Adrenal gland (tissue), 12 donors: ENCODE results near the gene MARK2. TPM values are rescaled to one million over a fixed set of nuclear protein-coding genes. Genes with fewer than 3 reads are reported as not detected.

Source experiments
- DNase-seq, 7 donors: peaks; one replicate each; pipeline ENCODE4 v3.0.0-alpha.2; 2019 to 2020
- H3K27ac ChIP-seq, 5 donors: fragments of 200-600 bp; sonication (generic) in 4 of 5; 1 replicate in 3 of 5; 2 replicates in 2 of 5; pipeline versions ENCODE4 v1.5.1 to v1.8.0; 2016 to 2020; ENCODE audit warnings: mild to moderate bottlenecking in 1 of 5
- H3K27me3 ChIP-seq: fragments of 200-600 bp; 2 replicates; pipeline ENCODE4 v1.8.0; 2021
- H3K36me3 ChIP-seq, 2 donors: fragments of 200-600 bp; replicated peaks in 1 of 2; 1 replicate in 1 of 2; 2 replicates in 1 of 2; pipeline versions ENCODE4 v1.5.1 to v1.8.0; 2018 to 2022
- H3K4me1 ChIP-seq, 2 donors: fragments of 200-600 bp; replicated peaks in 1 of 2; 1 replicate in 1 of 2; 2 replicates in 1 of 2; pipeline versions ENCODE4 v1.5.1 to v1.8.0; 2018 to 2021
- H3K4me3 ChIP-seq, 4 donors: fragments of 200-600 bp; sonication (generic) in 3 of 4; one replicate each; pipeline ENCODE4 v1.5.1; 2016 to 2018
- H3K9me3 ChIP-seq, 3 donors: fragments of 200-600 bp; sonication (generic) in 1 of 3; replicated peaks in 1 of 3; 1 replicate in 2 of 3; 2 replicates in 1 of 3; pipeline versions ENCODE4 v1.5.1 to v1.8.0; 2016 to 2021
- CTCF ChIP-seq, 6 experiments: fragments of 450-650 bp in 4 of 6; fragments of 200-600 bp in 2 of 6; sonication (generic) in 1 of 6; IDR thresholded peaks; 1 replicate in 5 of 6; 2 replicates in 1 of 6; pipeline versions ENCODE4 v1.5.1 to v1.8.0; 2016 to 2021; ENCODE audit warnings: antibody characterized with exemption in 6 of 6, mild to moderate bottlenecking in 2 of 6, moderate library complexity in 1 of 6
- POLR2A ChIP-seq, 2 donors: fragments of 450-650 bp; IDR thresholded peaks; one replicate each; pipeline ENCODE4 v1.6.1; 2017; ENCODE audit warnings: antibody characterized with exemption in 2 of 2, mild to moderate bottlenecking in 2 of 2, moderate library complexity in 1 of 2
- WGBS, 4 donors: extraction: QIAGEN DNeasy Blood & Tissue Kit in 2 of 4; methylation state at CpG; one replicate each; pipeline versions ENCODE4 v1.1.5 to v1.1.7; 2013 to 2017; 5-methylcytosine and 5-hydroxymethylcytosine counted together
- intact Hi-C, 2 donors: fragments of 100-400 bp; cut with DNase I; formaldehyde crosslinking; loops; one replicate each; pipeline versions ENCODE4 v1.14.1 to v1.15.0; 2022 to 2023
- polyA plus RNA-seq, 3 donors: library from polyadenylated mRNA; stranded (reverse); fragments of 200-250 nt in 2 of 3; fragments of 350-450 nt in 1 of 3; fragmentation: Illumina TruSeq in 1 of 3; extraction: RNeasy Lipid Tissue Mini Kit (QIAGEN cat#74804) in 1 of 3; gene quantifications; one replicate each; pipeline ENCODE4 v1.2.3, GENCODE V29; 2013 to 2014
- total RNA-seq, 9 donors: library from RNA; depleted of rRNA in 4 of 9; stranded (reverse); fragments of >200 nt in 4 of 9; fragments of 120-200 nt in 1 of 9; fragmentation: NEBNext Ultra II Directional in 1 of 9; extraction: Animal tissue kit (Norgen Biotek cat#: 25700) in 1 of 9; gene quantifications; one replicate each; pipeline versions ENCODE4 v1.1.0 to v1.2.4, GENCODE V29; 2013 to 2023
- donor health status: healthy with polysubstance abuse.
- donor health status: Bipolar disorder and iron deficiency.
- donor health status: DM: yes; HTN: yes; CAD: no.
- donor health status: DM: no; HTN: no; CAD: no.
- donor health status: DM: no; HTN: no; CAD: no.
- donor health status: DM: yes; HTN: yes; CAD: no.

The MARK2 gene
- total and polyA plus RNA-seq, 12 donors = 7.3 to 39.7 (median 31.6) TPM

DNA sequence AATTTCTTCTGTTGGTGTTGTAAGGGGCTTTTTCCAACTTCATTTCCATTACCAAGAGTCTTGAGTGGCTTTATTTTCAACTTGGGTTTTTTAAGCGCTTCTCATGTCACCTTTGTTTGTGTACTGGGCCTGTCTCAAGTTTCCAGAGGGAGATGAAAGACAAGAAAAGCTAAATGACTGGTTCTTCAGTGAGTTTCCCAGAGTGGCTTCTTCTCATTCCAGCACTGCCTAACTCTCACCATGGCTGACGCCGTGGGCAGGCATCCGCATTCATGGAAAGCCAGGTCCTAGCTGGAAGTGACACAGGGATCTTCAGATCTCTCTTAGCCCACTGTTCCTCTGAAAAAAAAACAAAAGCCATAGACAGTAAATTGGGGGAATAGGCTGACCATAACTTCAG lies 28.6 kb downstream of the MARK2 start:
- DNase-seq = no peak
- Histone ChIP-seq H3K4me1 (peaks cover 33 to 64% of the 10 kb centered on the region in 2 donors), H3K27ac (no peak overlapping the region), H3K36me3 (no peaks in the 10 kb centered on the region), H3K9me3 (no peaks in the 10 kb centered on the region), H3K27me3 (no peaks in the 10 kb centered on the region), H3K4me3 (no peak overlapping the region)
- intact Hi-C loops = no loop called here
- TF ChIP-seq POLR2A (IDR thresholded peaks at IDR 0.05) (no peak), CTCF (IDR thresholded peaks at IDR 0.05) (no peak)
- WGBS, 4 donors = 95 to 100% (median 96%) methylated on average over 4 of the region's 4 CpGs

DNA sequence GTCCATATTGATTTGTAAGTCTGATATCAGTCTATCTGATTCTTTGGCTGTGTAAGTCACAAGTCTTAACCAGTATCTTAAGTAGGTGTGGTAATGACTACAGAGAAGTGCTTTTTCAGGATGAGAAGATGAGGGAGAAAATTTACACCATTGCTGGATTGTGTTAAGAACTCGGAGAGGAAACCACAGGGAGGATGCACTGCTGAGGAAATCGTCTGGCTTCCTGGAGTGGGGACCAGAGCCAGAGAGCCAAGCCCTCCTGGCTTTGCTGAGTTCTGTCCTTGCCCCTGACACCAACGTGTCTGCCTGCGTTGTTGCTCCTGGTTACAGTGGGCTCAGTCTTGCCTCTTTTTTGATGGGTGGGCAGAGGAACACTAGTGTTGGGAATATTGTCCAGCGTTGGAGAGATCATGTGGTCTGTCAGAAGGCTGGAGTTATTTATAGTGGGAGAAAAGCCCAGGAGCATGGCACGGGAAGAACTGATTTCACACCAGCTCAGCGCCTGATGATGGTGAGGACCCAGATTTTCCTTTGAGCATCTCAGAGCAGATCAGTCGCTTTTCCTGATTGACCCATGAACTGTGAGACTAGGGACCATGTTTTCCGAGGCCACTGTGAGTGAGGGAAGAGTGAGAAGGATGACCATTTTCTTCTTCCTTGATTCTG lies 29.6 kb downstream of the MARK2 start:
- Histone ChIP-seq H3K27ac (peak overlapping the region in 2 of 5 donors; percentile 34 to 68), H3K9me3 (no peaks in the 10 kb centered on the region), H3K4me1 (peaks cover 44 to 66% of the 10 kb centered on the region in 2 donors), H3K4me3 (no peak overlapping the region), H3K36me3 (no peaks in the 10 kb centered on the region), H3K27me3 (no peaks in the 10 kb centered on the region)
- 41 to 55% (median 51%) methylated on average over 9 of the region's 9 CpGs for WGBS, 4 donors
- TF ChIP-seq POLR2A (IDR thresholded peaks at IDR 0.05) (no peak), CTCF (IDR thresholded peaks at IDR 0.05) (no peak)
- no peak for DNase-seq
- intact Hi-C loops = no loop called here

DNA sequence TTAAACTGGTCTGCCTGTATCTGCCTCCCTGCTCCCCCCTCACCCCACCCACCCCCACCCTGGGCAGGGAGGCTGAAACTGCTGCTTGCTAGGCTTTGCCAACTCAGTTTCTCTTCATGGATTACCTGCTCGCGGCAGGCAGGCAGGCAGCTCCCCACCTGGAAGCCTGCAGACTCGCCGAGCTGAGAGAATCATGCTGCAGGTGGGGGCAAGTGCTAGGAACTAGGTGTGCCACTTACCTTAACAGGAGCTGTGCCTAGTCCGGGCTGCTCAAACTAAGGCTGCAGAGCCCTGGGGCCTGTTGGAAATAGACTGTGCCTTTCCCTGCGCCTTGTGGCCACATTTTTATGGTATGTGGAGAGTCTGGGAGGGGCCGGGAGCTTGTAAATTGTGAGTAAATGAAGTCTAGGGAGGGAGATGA lies 30.3 kb downstream of the MARK2 start:
- WGBS, 4 donors = 83 to 91% (median 86%) methylated on average over 2 to 7 of the region's 7 CpGs
- Histone ChIP-seq H3K27me3 (no peaks in the 10 kb centered on the region), H3K4me3 (no peak overlapping the region), H3K36me3 (no peaks in the 10 kb centered on the region), H3K27ac (peak overlapping the region in 3 of 5 donors; percentile 39 to 68 (median 64)), H3K9me3 (no peaks in the 10 kb centered on the region), H3K4me1 (peaks cover 50 to 72% of the 10 kb centered on the region in 2 donors)
- DNase-seq = no peak
- TF ChIP-seq POLR2A (IDR thresholded peaks at IDR 0.05) (no peak), CTCF (IDR thresholded peaks at IDR 0.05) (no peak)
- intact Hi-C loops = no loop called here

GRCh38 chr11:63869683-63870082 lies 30.8 kb downstream of the MARK2 start:
- Histone ChIP-seq H3K36me3 (no peaks in the 10 kb centered on the region), H3K4me3 (no peak overlapping the region), H3K27me3 (no peaks in the 10 kb centered on the region), H3K4me1 (peaks cover 55 to 77% of the 10 kb centered on the region in 2 donors), H3K27ac (peak overlapping the region in 3 of 5 donors; percentile 39 to 68 (median 64)), H3K9me3 (no peaks in the 10 kb centered on the region)
- DNase-seq = no peak
- 49 to 69% (median 60%) methylated on average over 3 to 8 of the region's 8 CpGs for WGBS, 4 donors
- TF ChIP-seq CTCF (IDR thresholded peaks at IDR 0.05) = no peak
- TF ChIP-seq POLR2A (IDR thresholded peaks at IDR 0.05) = no peak
- intact Hi-C loops = no loop called here
